ENCODE results near the gene CFAP58.
A peak's percentile ranks its signal among the peaks of the same experiment; 100 is the strongest.
"Not testable (repeated sequence)": the region's sequence is repeated elsewhere in the genome, so short reads cannot be mapped to it uniquely, and the experiment has no call there.

The CFAP58 gene

DNA sequence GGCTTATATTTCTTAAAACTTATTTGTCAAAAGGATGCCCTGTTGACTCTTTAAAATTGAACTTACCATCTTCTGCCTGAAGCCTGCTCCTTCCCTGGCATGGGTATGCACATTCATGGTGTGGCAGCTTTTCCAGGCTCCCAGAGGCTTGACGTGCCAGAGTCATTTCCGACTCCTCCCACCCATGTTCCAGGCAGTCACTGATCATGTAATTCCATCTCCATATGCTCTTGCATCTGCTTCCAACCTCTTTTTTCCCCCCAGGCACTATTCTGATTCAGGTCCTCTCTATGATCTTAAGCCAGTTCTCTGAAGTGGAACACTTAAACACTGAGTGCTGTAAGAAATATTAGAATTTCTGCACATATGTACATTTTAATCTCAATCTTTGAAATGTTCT is 82.2 kb downstream of the CFAP58 start:
- DNase-seq (ENCODE audit: low spot score), result peak; percentile 17

DNA sequence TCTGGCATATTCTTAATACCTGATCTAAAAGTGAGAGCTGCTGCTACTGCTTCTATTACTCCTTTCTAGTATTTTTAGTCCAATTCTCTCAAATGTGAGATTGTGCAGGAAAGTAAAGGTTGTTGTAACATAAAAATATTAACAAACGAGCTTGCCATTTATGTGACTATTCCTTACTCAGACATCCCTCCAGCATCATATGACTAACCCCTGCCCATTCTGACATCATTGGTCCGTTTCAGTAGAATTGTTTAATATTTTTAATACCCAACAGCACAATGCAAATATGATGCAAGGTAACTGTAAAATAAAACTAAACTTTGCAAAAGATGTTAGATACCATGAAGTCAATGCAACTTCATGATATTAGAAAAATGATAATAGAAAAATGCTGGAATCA is 83.6 kb downstream of the CFAP58 start:
- DNase-seq (ENCODE audit: low spot score), result no peak

DNA sequence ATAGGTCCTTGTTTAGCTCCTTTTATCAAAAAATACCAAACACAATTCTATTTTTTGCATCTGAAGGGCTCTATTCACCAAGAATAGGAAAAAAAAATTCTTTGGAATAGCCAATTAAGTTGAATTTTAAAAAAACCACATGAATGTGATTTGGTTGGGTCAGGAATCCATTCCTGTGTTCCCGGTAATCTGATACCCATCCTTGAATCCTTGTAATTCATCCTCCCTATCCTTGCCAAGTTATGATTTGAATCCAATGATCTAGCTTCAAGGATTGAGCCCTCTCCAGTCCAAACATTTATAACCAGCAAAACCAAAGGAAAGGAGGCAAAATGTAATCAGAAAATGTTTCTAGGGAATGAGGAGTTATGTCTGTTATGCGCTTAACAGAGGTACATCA is 86.6 kb downstream of the CFAP58 start:
- peak; percentile 31 for DNase-seq (ENCODE audit: low spot score)

DNA sequence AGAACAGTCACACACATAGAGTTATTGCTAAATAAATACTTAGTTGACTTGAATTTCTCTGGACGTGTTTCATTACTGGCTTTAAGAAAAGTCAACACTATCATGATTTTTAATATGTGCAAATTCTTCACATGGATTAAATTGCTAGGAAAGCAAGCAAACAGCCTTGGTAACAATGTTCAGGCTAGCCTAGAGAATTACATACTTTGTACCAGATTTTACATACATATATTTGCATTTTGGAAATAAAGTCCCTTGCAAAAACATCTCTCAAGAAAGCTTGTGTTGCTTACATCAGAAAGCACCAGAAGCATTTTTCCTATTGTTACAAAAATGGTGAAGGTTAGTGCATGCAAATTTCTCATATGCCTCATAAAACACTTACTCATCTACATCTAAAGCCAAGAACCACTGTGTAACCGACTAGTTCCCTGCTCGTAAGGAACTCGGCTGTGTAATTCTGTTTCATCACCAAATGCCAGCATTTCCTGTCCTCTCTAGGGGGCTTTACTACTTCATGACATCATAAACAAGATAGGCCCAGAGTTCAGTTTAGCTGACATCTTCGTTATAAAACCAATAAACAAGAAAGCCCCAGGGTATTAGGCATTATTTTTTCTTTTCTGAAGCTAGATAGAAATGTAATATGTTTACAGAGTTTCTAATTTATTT is 87.8 kb downstream of the CFAP58 start:
- DNase-seq (ENCODE audit: low spot score), result no peak

GRCh38 chr10:104445359-104445758 is 91.7 kb downstream of the CFAP58 start:
- DNase-seq (ENCODE audit: low spot score), result peak; percentile 22

DNA sequence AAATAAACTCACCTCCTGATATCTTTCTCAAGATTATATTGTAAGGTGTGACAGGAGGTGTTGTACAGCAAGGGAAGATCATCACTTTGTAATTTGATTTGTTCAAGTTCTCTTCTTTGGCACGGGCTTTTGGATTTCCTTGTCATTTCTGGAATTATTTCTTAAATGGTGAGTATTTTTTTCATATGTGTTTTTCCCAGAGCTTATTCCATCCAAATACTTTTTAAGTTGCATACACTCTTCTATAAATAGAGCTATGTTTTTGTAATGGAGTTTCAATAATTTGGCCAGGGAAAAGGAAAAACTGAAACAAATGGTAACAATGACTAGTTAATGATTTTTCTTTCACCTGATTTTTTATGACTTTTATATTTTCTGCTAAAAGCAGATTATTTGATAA is 92.5 kb downstream of the CFAP58 start:
- no peak for DNase-seq (ENCODE audit: low spot score)

GRCh38 chr10:104447331-104447730 is 93.7 kb downstream of the CFAP58 start:
- no peak for DNase-seq (ENCODE audit: low spot score)

GRCh38 chr10:104447906-104448305 is 94.3 kb downstream of the CFAP58 start:
- no peak for DNase-seq (ENCODE audit: low spot score)

- DNase-seq (ENCODE audit: low spot score), result no peak
Observed at GRCh38 chr10:104449391-104449790, 95.8 kb downstream of the CFAP58 start.

DNA sequence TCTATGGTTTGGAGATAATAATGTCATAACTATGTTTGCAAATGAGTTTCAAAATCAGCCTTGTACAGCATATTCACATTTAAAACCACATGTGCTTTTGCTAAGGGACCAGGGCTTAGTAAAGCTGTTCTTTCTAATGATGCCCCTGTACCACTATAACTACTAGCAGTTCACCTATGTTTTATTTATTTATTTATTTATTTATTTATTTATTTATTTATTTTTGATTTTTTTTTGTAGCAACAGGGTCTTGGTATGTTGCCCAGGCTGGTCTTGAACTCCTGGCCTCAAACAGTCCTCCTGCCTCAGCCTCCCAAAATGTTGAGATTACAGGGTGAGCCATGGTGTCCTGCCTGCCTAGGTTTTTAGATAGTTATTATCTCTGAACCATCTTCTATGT is 96.9 kb downstream of the CFAP58 start:
- no peak for DNase-seq (ENCODE audit: low spot score)

- no peak for DNase-seq (ENCODE audit: low spot score)
Observed at GRCh38 chr10:104450954-104451353, 97.3 kb downstream of the CFAP58 start.

DNA sequence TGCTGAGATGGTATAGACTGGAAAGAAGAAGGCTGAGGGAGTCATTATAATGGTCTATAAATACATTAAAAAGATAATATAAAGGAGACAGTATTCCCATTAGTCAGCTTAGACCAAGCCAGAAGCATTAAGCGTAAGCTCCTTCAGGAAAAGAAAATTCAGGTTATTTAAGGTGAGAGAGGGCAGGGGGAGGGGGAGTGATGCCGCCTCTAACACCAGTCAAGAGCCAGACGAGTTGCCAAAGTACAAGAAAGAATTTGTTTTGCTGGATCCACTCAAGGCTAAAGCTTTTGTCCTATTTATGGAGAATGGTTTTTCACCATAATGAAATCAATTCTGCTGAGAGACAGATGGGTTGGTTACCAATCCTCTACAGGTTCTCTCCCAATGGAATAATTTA is 99.3 kb downstream of the CFAP58 start:
- DNase-seq (ENCODE audit: low spot score), result no peak

- DNase-seq (ENCODE audit: low spot score), result no peak
Observed at GRCh38 chr10:104456802-104457542, 103.3 kb downstream of the CFAP58 start.

DNA sequence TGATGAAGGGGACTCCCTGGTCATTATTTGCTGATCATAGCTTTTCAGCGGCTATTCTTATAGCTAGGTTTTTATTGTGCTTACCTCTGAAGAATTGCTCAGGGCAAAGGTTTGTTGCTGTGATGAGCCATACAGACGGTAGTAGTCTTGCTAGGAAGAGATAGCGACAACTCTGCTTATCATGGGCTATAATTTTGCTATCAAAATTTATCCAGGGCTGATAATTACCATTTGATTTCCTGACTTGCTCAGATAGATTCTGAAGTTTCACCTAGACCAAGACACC is 103.9 kb downstream of the CFAP58 start:
- DNase-seq (ENCODE audit: low spot score), result no peak

DNA sequence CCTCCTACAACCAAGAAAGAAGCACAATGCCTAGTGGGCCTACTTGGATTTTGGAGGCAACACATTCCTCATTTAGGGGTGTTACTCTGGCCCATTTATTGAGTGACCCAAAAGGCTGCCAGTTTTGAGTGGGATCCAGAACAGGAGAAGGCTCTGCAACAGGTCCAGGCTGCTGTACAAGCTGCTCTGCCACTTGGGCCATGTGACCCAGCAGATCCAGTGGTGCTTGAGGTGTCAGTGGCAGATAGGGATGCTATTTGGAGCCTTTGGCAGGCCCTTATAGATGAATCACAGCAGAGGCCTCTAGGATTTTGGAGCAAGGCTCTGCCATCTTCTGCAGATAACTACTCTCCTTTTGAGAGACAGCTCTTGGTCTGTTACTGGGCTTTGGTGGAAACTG is 111.9 kb downstream of the CFAP58 start:
- not testable (repeated sequence) for DNase-seq (ENCODE audit: low spot score)

- not testable (repeated sequence) for DNase-seq (ENCODE audit: low spot score)
Observed at GRCh38 chr10:104468818-104469217, 115.2 kb downstream of the CFAP58 start.

DNA sequence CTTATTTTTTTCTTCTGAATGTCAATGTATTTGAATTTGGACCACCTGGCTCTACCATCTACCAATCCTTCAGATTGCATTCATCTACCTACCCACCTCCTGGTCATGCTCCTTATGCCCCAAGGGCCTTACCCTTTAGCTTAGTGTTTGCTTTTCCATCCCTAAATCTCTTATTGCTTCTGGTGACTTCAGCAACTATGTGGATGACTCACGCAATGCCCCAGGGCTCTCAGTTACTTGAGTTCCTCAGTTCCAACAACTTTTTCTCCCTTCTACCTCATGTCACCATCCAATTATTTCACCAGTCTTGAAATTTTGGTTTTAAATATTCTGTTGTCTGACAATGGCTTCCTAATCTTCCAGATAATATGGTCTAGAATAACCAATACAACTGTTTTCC is 118.9 kb downstream of the CFAP58 start:
- no peak for DNase-seq (ENCODE audit: low spot score)

- DNase-seq (ENCODE audit: low spot score), result no peak
Observed at GRCh38 chr10:104472957-104473745, 119.5 kb downstream of the CFAP58 start.

DNA sequence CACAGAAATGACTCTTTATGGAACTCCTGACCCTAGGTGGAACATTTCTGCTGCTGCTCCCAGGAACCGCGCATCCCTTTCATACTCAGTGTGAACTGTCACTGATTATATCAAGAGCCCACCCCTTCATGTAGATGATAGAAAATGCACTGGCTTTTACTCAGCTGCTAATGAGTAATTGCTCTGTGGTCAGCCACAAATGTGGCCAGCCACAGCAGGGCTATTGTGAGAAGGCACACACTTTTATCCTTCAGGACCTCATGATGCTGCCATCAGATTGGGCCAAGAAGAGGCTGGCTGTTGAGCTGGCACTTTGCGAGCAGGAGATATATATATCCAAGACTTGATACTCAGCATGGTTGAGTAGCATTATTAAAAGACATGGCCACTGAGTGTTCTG is 124.7 kb downstream of the CFAP58 start:
- DNase-seq (ENCODE audit: low spot score), result no peak

DNA sequence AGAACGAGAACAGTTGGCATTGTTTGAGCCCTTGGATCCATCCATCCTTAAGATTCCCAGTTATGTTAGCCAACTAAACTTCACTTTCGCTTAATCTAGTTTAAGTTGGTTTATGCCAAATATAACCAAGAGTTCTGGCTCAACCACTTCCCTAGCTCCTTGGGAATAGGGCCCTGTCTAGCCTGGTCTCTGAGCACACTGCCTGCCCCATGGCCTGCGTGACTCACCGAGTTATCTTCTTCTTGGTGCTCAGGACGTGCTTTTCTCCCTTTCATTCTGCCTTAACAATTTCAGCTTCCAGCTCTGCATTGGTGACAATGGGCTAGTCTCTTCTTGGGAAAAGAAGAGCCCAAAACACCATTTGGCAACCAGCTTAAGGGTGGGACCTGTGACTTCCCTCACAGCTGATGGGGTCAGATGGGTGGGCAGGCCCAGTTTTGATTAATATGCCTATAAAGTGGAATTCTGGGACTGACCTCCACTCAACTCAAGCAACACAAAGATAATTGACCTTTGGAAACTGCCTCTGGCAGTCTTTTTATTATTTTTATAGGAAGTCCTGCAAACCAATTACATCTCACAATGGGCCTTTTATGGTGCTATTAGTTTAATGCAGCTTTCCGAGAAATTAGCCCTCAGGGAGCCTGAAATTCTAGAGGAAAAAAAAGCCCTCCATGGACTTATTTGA is 126.4 kb downstream of the CFAP58 start:
- DNase-seq (ENCODE audit: low spot score), result peak; percentile 60

- DNase-seq (ENCODE audit: low spot score), result no peak
Observed at GRCh38 chr10:104480797-104481196, 127.2 kb downstream of the CFAP58 start.

DNA sequence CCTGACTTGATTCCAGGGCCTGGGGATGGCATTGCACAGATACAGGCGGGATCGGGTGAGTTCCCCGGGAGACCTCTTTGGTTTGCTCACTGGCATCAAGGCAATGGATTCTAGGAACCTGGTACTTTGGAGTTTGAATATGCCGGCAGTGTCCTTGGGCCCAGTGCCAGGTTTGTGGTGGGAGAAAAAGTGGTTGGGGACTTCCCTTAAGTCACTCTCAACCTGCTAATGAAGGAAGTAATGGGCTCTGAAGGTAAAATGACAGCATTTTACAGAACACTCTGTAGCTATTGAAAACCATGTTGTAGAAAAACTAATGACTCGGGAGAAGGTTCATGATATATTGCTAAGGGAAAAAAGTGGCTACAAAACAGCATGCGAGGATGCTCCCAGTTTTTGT is 129.9 kb downstream of the CFAP58 start:
- DNase-seq (ENCODE audit: low spot score), result no peak

- no peak for DNase-seq (ENCODE audit: low spot score)
Observed at GRCh38 chr10:104485632-104486031, 132.0 kb downstream of the CFAP58 start.
